Superior temporal gyrus (tissue), 1 donor: ENCODE measurements around the gene ZNF57.
A peak's percentile ranks its signal among the peaks of the same experiment; 100 is the strongest.
"Not testable (repeated sequence)": the region's sequence is repeated elsewhere in the genome, so short reads cannot be mapped to it uniquely, and the experiment has no call there.

Experiments
- DNase-seq: peaks from one replicate; pipeline ENCODE4 v3.0.0-alpha.2; 2016; ENCODE audit errors: extremely low spot score

ZNF57 gene

GRCh38 chr19:2896694-2897093, 4.0 kb upstream of the ZNF57 start:
- DNase-seq: no peak

GRCh38 chr19:2902590-2903218, 2.0 kb downstream of the ZNF57 start:
- DNase-seq: no peak

- DNase-seq: not testable (repeated sequence)
Measured at GRCh38 chr19:2903326-2903725, 2.6 kb downstream of the ZNF57 start.

- DNase-seq: no peak
Measured at GRCh38 chr19:2905918-2906519, 5.3 kb downstream of the ZNF57 start.

- DNase-seq: no peak
Measured at GRCh38 chr19:2906631-2907195, 6.0 kb downstream of the ZNF57 start.

GRCh38 chr19:2912306-2912705, 11.6 kb downstream of the ZNF57 start:
- DNase-seq: no peak

GRCh38 chr19:2917275-2918184, 16.8 kb downstream of the ZNF57 start:
- no peak for DNase-seq

GRCh38 chr19:2922987-2923386, 22.3 kb downstream of the ZNF57 start:
- no peak for DNase-seq

GRCh38 chr19:2923510-2923909, 22.8 kb downstream of the ZNF57 start:
- DNase-seq: no peak

GRCh38 chr19:2926341-2927031, 25.8 kb downstream of the ZNF57 start:
- DNase-seq: no peak

- no peak for DNase-seq
Measured at GRCh38 chr19:2927032-2927430, 26.3 kb downstream of the ZNF57 start.

- no peak for DNase-seq
Measured at GRCh38 chr19:2933490-2933910, 32.8 kb downstream of the ZNF57 start.

- DNase-seq: not testable (repeated sequence)
Measured at GRCh38 chr19:2935863-2936262, 35.1 kb downstream of the ZNF57 start.

- DNase-seq: no peak
Measured at GRCh38 chr19:2942928-2943640, 42.4 kb downstream of the ZNF57 start.

GRCh38 chr19:2944403-2944774, 43.7 kb downstream of the ZNF57 start:
- DNase-seq: no peak

GRCh38 chr19:2944775-2945574, 44.2 kb downstream of the ZNF57 start, which contains the start of gene ZNF77:
Gene ZNF77, minus strand, starts transcription at chr19:2944971. Its CDS starts 131 bp downstream, at chr19:2944840.
- peak; percentile 100 for DNase-seq

- DNase-seq: no peak
Measured at GRCh38 chr19:2945575-2946184, 45.0 kb downstream of the ZNF57 start.

- DNase-seq: no peak
Measured at GRCh38 chr19:2949939-2950285, 49.2 kb downstream of the ZNF57 start.

- peak; percentile 100 for DNase-seq
Measured at GRCh38 chr19:2950286-2951124, 49.8 kb downstream of the ZNF57 start.
